T-helper 17 cell (primary cell): ENCODE results near the gene CLDN2. TPM values are rescaled to one million over a fixed set of nuclear protein-coding genes. Genes with fewer than 3 reads are reported as not detected.

Experiments
- ATAC-seq: fragments of 150-1000 bp; cut with Tn5 transposase; 2 replicates; pipeline ENCODE4 v1.10.0; 2021; ENCODE audit warnings: mild to moderate bottlenecking, moderate library complexity
- DNase-seq, 3 donors: peaks; one replicate each; pipeline versions ENCODE4 v3.0.0 to v3.0.0-alpha.2; 2020 to 2021
- H3K9me3 ChIP-seq: one replicate; pipeline ENCODE4 v1.7.0; 2013; ENCODE audit warnings: low read length, mild to moderate bottlenecking; ENCODE audit not compliant: control insufficient read depth, poor library complexity, severe bottlenecking
- H3K27ac Mint-ChIP-seq: one replicate; pipeline ENCODE4 v1.8.0; 2022; ENCODE audit warnings: mild to moderate bottlenecking, moderate library complexity, mixed read lengths
- H3K27me3 Mint-ChIP-seq: one replicate; pipeline ENCODE4 v1.8.0; 2022; ENCODE audit warnings: mixed read lengths
- H3K36me3 Mint-ChIP-seq: one replicate; pipeline ENCODE4 v1.8.0; 2022; ENCODE audit warnings: low read depth, mixed read lengths
- H3K4me1 Mint-ChIP-seq: one replicate; pipeline ENCODE4 v1.8.0; 2022; ENCODE audit warnings: mild to moderate bottlenecking, mixed read lengths
- H3K4me3 Mint-ChIP-seq: one replicate; pipeline ENCODE4 v1.8.0; 2022; ENCODE audit warnings: mild to moderate bottlenecking, moderate library complexity, mixed read lengths
- total RNA-seq, 4 donors: library from RNA in 2 of 4; stranded (reverse) in 2 of 4; gene quantifications; one replicate each; pipeline ENCODE4 v1.2.3 and lab custom pipeline; 2022 to 2026

CLDN2 gene
- total RNA-seq, 2 donors from 2014 or later: not detected

GRCh38 chrX:106901781-106902219 lies 18.4 kb upstream of the CLDN2 start:
- no peak for ATAC-seq
- no peaks in the 10 kb centered on the region for H3K9me3 ChIP-seq
- no peaks in the 10 kb centered on the region for H3K36me3 Mint-ChIP-seq
- no peaks in the 10 kb centered on the region for H3K4me1 Mint-ChIP-seq
- H3K27me3 Mint-ChIP-seq: no peaks in the 10 kb centered on the region
- no peak overlapping the region for H3K4me3 Mint-ChIP-seq
- no peak for DNase-seq
- H3K27ac Mint-ChIP-seq: no peak overlapping the region

- Mint-ChIP-seq H3K36me3 (no peaks in the 10 kb centered on the region), H3K27ac (no peak overlapping the region), H3K4me3 (no peak overlapping the region), H3K4me1 (no peaks in the 10 kb centered on the region), H3K27me3 (no peaks in the 10 kb centered on the region)
- no peaks in the 10 kb centered on the region for H3K9me3 ChIP-seq
- no peak for DNase-seq
- ATAC-seq: no peak
Observed at GRCh38 chrX:106902684-106903083, 17.5 kb upstream of the CLDN2 start.

DNA sequence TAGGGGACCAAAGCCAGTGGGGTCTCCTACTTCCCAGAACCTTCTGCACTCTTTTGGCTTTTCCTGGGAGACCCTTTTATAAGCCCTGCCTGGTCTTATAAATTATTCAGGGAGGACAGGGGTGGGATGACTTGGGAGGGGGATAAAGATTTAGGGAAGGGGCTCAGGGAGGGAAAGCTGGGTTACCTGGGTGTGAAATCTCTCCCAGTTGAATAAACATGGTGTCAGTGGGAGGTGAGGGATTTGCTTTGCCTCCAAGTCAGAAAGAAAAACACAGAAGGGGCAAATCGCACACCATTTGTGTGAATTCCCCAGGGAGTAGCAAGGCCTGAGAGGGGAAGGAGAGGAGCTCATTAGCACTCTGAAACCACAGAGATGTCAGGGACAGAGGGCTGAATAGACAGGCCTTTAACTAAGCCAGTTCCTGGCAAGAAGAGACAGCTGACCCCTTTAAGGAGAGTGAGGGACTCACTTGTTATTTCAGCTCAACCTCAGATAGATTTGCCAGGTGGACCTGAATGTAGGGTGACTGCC lies 16.8 kb upstream of the CLDN2 start, which contains the start of gene RIPPLY1:
TSS of gene RIPPLY1 (minus strand) at position 51 of the 534 bp plus-strand sequence. CDS start 54 bp downstream, outside the sequence.
- no peak for ATAC-seq
- no peaks in the 10 kb centered on the region for H3K27me3 Mint-ChIP-seq
- H3K27ac Mint-ChIP-seq: no peak within 1 kb of the TSS

GRCh38 chrX:106903856-106904528 lies 16.2 kb upstream of the CLDN2 start:
- Mint-ChIP-seq H3K27me3 (no peaks in the 10 kb centered on the region), H3K27ac (no peak overlapping the region), H3K4me3 (no peak overlapping the region), H3K36me3 (no peaks in the 10 kb centered on the region), H3K4me1 (no peaks in the 10 kb centered on the region)
- H3K9me3 ChIP-seq: no peaks in the 10 kb centered on the region
- no peak for DNase-seq
- no peak for ATAC-seq

More for the DNA sequence above, 16.8 kb upstream of the CLDN2 start, which contains the start of gene RIPPLY1:
- no peak within 1 kb of the TSS for H3K4me3 Mint-ChIP-seq
- H3K9me3 ChIP-seq: no peaks in the 10 kb centered on the region
- no peak for DNase-seq
- no peaks in the 10 kb centered on the region for H3K36me3 Mint-ChIP-seq
- no peaks in the 10 kb centered on the region for H3K4me1 Mint-ChIP-seq

DNA sequence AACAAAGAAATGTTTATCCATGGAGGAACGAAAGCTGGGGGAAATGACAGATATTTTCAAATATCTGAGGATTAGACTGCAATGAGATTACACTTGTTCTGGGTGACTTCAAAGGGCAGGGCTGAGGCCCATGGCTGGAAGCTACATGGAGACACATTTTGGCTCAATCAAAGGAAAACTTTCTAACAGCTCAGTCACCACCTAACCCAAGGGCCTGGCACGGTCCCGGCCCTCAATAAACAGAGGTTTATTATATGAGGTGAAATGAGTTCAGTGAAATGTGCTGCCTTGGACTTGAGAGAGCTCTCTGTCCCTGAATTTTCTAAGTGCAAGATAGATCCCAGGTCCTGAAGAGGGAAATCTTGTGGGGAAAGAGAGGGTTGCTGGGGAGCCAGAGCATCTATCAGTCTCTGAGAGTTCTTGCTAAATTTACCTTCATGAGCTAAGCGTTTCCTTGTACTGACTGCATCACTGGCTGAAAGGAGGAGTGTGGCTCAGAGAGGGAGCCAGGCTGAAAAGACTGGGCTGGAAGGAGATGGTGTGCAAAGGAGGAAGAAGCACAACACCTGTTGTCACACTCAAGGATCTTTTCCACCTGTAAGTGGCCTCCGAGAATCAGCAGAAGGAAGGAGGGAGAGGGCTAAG lies 15.0 kb upstream of the CLDN2 start:
- H3K27me3 Mint-ChIP-seq: no peaks in the 10 kb centered on the region
- ATAC-seq (no peak), DNase-seq (no peak)
- H3K36me3 Mint-ChIP-seq: no peaks in the 10 kb centered on the region
- H3K4me3 Mint-ChIP-seq: no peak overlapping the region
- no peaks in the 10 kb centered on the region for H3K9me3 ChIP-seq
- H3K4me1 Mint-ChIP-seq: no peaks in the 10 kb centered on the region
- no peak overlapping the region for H3K27ac Mint-ChIP-seq

GRCh38 chrX:106906361-106906760 lies 13.8 kb upstream of the CLDN2 start:
- Mint-ChIP-seq H3K27me3 (no peaks in the 10 kb centered on the region), H3K4me3 (no peak overlapping the region), H3K4me1 (no peaks in the 10 kb centered on the region), H3K36me3 (no peaks in the 10 kb centered on the region), H3K27ac (no peak overlapping the region)
- DNase-seq (no peak), ATAC-seq (no peak)
- no peaks in the 10 kb centered on the region for H3K9me3 ChIP-seq

DNA sequence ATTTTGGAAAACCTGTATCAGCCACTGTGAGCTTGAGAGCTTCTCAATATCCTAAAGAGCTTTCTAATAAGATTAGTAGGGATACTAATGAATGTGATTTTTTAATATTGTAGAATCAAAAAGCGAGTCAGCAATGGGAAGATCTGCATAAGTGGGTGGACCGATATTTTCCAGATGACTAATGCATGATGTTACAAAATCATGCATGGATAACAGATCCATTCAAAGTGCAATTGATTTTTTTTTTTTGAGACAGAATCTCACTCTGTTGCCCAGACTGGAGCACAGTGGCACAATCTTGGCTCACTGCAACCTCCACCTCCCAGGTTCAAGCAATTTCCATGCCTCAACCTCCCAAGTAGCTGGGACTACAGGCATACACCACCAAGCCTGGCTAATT lies 7.3 kb upstream of the CLDN2 start:
- ATAC-seq (no peak), DNase-seq (no peak)
- H3K9me3 ChIP-seq: no peaks in the 10 kb centered on the region
- Mint-ChIP-seq H3K4me1 (peaks cover 14% of the 10 kb centered on the region), H3K36me3 (peaks cover 3% of the 10 kb centered on the region), H3K4me3 (no peak overlapping the region), H3K27ac (no peak overlapping the region), H3K27me3 (no peaks in the 10 kb centered on the region)

DNA sequence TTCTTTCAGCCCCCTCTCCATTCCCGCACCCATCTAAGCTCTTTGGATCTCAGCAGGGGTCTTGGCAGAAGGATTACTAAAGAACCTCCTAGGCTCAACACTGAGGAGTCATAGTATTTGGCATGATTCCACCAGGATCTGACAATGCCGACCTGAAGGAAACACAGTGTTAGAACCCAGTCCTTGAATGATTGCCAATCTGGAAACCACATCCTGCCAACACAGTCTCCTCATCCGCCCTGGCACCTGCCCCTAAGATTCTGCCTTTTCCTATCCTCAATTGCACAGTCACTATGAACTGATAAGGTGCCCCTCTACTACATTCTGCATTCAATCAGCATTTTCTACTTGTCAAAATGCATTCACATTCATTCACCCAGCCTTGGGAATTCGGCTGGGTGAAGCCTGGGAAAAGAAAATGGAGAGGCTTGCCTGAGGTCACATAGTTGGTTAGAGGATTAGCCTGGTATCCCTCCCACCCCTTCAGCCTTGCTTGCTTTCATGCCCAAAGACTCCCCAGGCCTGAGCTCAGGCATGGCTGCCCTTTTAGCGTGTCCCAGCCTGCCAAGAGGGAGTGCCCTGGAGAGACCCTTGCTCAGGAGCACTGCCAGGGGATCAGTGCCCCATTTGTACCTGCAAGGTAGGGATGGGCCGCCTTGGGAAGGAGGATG lies 2.2 kb upstream of the CLDN2 start:
- Mint-ChIP-seq H3K27ac (peak overlapping the region; percentile 78), H3K36me3 (peaks cover 3% of the 10 kb centered on the region), H3K4me3 (peak overlapping the region; percentile 73), H3K27me3 (no peaks in the 10 kb centered on the region), H3K4me1 (peaks cover 19% of the 10 kb centered on the region)
- H3K9me3 ChIP-seq: no peaks in the 10 kb centered on the region
- ATAC-seq (peak; percentile 66), DNase-seq (no peak)

DNA sequence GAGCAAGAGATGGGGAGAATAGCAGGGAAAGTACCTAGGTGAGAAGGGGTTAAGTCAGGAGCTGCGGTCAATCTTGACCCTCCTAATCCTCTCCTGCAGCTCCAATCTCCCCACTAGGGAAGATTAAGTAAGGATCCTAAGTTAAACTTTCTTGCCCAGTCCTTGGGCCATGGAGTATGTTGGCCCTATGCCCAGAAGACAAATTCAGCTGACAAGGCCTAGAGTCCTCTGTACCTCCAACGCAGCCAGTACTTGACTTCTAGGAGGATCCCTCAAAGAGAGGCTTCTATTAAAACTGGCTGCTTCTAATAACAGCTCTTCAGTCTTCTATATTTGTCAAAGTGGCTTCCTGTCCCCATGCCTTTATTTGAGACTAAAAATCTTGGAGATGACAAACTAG lies 1.4 kb downstream of the CLDN2 start:
- ATAC-seq: no peak
- Mint-ChIP-seq H3K4me1 (peaks cover 13% of the 10 kb centered on the region), H3K27me3 (no peaks in the 10 kb centered on the region), H3K27ac (no peak overlapping the region), H3K36me3 (no peaks in the 10 kb centered on the region), H3K4me3 (no peak overlapping the region)
- no peaks in the 10 kb centered on the region for H3K9me3 ChIP-seq
- DNase-seq: no peak

DNA sequence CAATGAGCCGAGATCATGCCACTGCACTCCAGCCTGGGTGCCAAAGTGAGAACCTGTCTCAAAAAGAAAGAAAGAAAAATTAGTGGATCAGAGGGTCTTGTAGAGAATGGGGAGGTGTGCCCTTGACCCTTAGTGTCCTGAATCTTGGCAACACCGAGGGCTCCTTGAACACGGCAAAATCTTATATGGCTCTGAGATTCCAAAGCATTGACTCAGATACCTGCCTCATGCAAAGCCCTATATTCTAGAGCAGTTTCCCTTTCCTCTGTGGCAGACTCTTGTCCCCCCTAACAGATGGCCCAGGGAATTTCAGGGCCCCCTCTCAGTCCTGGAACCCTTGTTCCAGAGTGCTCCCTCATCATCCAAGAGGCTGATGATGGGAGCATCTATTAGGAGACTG lies 6.8 kb downstream of the CLDN2 start:
- no peaks in the 10 kb centered on the region for H3K36me3 Mint-ChIP-seq
- H3K27ac Mint-ChIP-seq: no peak overlapping the region
- H3K4me3 Mint-ChIP-seq: no peak overlapping the region
- ATAC-seq (no peak), DNase-seq (no peak)
- no peaks in the 10 kb centered on the region for H3K27me3 Mint-ChIP-seq
- H3K4me1 Mint-ChIP-seq: no peaks in the 10 kb centered on the region
- H3K9me3 ChIP-seq: no peaks in the 10 kb centered on the region

DNA sequence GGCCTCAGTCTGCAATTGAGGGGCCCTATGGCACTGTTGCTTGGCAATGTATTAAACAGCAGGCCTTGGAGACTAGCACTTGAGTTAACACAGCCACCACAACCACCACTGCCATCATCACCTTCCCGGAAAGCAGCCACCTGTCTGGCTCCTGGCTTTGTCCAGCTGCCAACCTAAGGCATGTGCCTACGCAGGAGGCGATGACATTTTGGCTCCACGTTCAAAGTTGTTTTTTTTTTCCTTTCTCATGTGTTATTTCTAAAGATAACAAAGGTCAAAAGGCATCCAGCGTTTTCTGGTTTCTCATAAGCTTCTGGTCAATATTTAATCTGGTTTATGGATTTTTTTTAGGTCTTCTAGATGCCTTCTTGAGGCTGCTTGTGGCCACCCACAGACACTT lies 7.5 kb downstream of the CLDN2 start:
- DNase-seq (no peak), ATAC-seq (no peak)
- H3K9me3 ChIP-seq: no peaks in the 10 kb centered on the region
- no peak overlapping the region for H3K27ac Mint-ChIP-seq
- no peak overlapping the region for H3K4me3 Mint-ChIP-seq
- H3K4me1 Mint-ChIP-seq: no peaks in the 10 kb centered on the region
- no peaks in the 10 kb centered on the region for H3K36me3 Mint-ChIP-seq
- no peaks in the 10 kb centered on the region for H3K27me3 Mint-ChIP-seq

DNA sequence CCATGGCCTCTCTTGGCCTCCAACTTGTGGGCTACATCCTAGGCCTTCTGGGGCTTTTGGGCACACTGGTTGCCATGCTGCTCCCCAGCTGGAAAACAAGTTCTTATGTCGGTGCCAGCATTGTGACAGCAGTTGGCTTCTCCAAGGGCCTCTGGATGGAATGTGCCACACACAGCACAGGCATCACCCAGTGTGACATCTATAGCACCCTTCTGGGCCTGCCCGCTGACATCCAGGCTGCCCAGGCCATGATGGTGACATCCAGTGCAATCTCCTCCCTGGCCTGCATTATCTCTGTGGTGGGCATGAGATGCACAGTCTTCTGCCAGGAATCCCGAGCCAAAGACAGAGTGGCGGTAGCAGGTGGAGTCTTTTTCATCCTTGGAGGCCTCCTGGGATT lies 8.0 kb downstream of the CLDN2 start:
- Mint-ChIP-seq H3K4me1 (no peaks in the 10 kb centered on the region), H3K4me3 (no peak overlapping the region), H3K27ac (no peak overlapping the region), H3K36me3 (no peaks in the 10 kb centered on the region), H3K27me3 (no peaks in the 10 kb centered on the region)
- ATAC-seq (no peak), DNase-seq (no peak)
- H3K9me3 ChIP-seq: no peaks in the 10 kb centered on the region

- H3K4me1 Mint-ChIP-seq: no peaks in the 10 kb centered on the region
- H3K27ac Mint-ChIP-seq: no peak overlapping the region
- no peaks in the 10 kb centered on the region for H3K9me3 ChIP-seq
- no peaks in the 10 kb centered on the region for H3K27me3 Mint-ChIP-seq
- H3K4me3 Mint-ChIP-seq: no peak overlapping the region
- no peaks in the 10 kb centered on the region for H3K36me3 Mint-ChIP-seq
- ATAC-seq: no peak
- no peak for DNase-seq
Observed at GRCh38 chrX:106931831-106932491, 11.8 kb downstream of the CLDN2 start.
